GM08714 (cell line): ENCODE measurements around the gene TMEM59L.

Experiments used
- H3K4me3 ChIP-seq: fragments of 200-500 bp; sonication (Bioruptor generic); 2 replicates; pipeline ENCODE4 v1.5.1; 2014; ENCODE audit warnings: mild to moderate bottlenecking, low read length, inconsistent platforms
- ZNF274 ChIP-seq: IDR thresholded peaks from 2 replicates; pipeline ENCODE4 v1.6.1; 2012; ENCODE audit warnings: mild to moderate bottlenecking, low read depth, low read length

TMEM59L gene

DNA sequence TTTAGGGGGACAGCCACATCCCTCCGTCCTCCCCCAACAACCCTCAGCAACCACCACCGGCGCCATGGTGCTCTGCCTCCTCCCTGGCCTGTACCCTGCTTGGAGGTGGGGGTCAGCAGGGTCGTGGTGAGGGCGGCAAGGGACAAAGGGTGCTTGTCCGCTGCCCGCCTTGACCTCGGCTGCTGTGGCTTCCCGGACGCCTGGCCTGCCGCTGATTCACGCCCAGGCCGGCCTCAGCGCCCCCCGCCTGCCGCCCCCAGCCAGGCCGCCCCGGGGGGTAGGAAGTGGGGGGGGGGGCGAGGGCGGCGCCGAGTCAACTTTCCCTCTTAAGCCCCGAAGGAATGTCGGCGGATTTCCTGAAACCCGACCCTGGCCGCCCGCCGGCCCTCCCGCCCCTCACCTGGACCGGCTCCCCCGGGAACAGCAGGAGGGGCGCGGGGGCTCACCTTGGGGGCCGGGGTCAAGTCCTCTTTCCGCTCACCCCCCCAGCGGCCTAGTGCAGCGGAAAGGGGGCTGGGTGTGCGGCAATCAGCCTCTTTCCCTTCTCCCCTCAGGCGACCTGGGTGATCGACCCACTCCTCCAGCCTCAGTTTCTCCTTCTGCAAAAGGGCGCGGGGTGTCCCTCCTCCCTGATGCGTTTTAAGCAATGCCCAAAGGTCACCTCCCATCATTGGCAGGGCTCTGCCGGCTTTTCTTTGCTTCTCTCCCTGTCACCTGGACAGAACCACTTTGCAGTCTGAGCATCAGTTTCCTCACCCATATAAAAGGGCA lies 1.9 kb upstream of the TMEM59L start:
- TF ChIP-seq ZNF274: no peak
- no peak overlapping the region for H3K4me3 ChIP-seq

DNA sequence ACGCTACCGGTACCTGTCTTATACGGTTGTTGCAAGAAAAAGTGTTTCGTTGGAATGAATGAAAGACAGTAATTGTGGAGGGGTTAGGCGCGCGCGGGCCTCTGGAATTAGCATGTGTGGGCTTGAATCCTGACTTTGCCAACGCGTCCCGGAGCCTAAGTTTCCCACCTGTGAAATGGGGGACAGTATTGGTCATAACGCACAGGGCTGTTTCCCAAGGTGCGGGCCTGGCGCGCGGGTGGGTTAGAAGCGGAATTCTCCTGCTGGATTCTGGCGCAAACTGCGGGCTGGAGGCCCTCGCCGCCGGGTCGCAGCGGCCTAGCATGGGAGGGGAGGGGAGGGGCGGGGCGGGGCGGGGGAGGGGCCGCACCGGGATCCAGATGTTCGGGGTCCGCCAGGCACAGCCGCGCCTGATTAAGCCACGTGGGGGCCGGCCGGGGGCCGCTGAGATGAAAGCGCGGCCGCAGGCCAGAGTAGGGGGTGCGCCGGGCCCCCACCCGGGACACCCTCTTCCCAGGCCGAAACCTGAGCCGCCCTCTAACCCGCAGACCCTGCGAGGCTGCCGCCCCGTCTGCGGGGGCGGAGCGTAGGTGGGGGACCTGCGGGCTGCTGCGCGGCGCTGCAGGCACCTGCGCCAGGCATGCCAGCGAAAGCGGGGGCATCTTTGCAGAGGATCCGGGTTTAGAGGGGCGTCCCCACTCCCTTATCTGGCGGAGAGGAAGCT lies 1.2 kb upstream of the TMEM59L start:
- no peak for TF ChIP-seq ZNF274

DNA sequence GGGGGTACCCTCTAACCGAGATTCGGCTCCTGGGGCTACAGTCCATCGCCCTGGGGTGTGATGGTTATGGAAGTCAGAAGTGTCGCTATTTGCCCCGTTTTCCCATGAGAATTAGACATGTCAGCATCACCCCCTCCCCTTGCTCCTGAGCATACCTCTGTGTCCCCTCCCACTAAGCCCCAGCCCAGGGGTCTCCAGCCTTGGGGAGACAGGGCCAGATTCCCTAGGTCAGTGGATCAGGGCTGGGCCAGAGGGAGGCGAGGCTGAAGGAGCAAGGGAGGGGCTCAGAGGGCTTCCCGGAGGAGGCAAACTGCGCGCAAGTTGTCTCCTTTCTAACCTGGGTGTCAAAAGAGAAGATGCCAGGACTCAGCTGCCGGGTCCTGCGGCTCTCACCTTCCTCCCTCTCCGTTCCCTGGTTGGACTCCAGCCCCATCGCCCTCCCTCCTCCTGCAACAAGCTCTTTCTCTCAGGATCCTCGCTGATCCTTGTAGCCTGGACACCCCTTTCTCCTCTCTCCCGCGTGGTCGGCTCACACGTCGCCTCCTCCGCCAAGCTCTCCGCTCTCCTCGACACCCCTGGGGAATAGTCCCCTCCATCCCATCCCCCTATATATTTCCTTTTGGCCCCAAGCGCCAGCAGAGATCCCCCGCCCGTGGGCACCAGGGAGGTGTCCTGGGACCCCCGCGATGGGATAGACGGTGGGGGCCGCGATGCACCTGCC lies 459 bp upstream of the TMEM59L start:
- no peak overlapping the region for H3K4me3 ChIP-seq
- no peak for TF ChIP-seq ZNF274

More for the DNA sequence above, 1.2 kb upstream of the TMEM59L start:
- H3K4me3 ChIP-seq: no peak overlapping the region

DNA sequence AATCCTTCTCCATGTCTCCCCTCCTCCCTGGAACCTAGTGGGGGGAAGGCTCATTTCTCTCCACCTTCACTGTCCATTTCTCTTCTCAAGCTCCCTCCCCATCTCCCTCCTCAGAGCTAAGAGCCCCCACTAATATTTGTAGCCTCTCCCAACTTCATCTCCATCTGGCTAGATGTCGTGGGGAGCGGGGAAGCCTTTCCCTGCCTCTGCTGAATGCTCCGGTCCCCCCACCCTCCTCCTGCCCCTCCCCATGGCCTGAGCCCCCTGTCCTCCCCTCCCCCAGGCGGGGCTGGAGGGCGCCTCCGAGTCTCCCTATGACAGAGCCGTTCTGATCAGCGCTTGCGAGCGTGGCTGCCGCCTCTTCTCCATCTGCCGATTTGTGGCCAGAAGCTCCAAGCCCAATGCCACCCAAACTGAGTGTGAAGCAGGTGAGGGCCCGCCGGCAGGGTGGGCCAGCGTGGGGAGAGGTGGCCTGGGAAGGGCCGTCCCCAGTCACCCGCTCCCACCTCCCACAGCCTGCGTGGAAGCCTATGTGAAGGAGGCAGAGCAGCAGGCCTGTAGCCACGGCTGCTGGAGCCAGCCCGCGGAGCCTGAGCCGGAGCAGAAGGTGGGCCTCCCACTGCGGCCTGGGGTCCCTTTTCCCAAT lies 1.0 kb downstream of the TMEM59L start:
- no peak overlapping the region for H3K4me3 ChIP-seq

DNA sequence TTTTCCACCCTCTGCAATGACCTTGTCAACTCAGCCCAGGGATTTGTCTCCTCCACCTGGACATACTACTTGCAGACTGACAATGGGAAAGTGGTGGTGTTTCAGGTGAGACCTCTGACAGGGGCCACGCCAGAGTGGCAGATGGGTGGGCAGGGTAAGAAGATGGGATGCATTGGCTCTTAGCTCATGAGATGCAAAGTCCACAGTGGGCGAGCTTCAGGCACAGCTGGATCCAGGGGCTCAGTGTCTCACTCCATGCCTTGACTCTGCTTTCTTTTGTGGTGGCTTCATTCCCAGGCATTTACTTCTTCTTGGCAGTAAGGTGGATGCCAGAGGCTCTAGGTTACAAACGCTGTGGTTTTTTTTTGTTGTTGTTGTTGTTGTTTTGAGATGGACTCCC lies 3.4 kb downstream of the TMEM59L start:
- H3K4me3 ChIP-seq: no peak overlapping the region
- no peak for TF ChIP-seq ZNF274

More for the DNA sequence above, 1.0 kb downstream of the TMEM59L start:
- no peak for TF ChIP-seq ZNF274

DNA sequence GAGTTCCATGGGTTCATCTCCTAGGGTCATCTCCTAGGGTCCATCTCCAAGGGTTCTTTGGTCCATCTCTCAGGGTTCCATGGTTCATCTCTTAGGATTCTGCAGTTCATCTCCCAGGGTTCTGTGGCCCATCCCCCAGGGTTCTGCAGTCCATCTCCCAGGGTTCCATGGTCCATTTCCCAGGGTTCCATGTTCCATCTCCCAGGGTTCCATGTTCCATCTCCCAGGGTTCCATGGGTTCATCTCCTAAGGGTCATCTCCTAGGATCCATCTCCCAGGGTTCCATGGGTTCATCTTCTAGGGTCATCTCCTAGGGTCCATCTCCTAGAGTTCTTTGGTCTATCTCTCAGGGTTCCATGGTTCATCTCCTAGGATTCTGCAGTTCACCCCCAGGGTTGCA lies 4.9 kb downstream of the TMEM59L start:
- no peak overlapping the region for H3K4me3 ChIP-seq
- TF ChIP-seq ZNF274: no peak

DNA sequence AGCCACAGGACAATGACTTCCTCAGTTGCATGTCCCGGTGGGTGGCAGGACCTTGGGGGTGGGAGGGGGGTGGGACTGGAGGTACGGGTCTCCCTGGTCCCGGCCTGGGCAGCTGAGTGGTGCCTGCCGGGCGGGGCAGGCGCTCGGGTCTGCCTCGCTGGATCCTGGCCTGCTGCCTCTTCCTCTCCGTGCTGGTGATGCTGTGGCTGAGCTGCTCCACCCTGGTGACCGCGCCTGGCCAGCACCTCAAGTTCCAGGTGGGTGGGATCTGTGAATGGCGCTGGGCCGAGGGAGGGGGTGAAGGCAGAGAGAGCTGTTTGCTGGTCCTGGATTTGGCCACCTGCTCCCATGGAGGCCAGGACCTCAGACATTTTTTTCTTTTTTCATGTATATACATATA lies 5.6 kb downstream of the TMEM59L start:
- TF ChIP-seq ZNF274: no peak
- H3K4me3 ChIP-seq: no peak overlapping the region

DNA sequence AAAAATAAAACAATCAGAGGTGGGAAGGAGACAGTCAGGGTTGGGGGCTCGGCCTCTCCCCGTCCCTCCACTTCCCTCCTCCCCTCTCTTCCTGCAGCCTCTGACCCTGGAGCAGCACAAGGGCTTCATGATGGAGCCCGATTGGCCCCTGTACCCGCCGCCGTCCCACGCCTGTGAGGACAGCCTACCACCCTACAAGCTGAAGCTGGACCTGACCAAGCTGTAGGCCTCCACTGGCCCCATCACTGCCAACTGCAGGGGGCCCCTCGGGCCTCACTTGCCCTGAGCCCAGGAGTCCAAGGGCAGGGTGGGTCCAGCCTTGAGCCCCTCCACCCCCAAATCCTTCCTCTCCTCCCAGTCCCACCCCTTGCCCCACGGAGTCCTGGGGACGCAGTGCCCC lies 7.6 kb downstream of the TMEM59L start:
- no peak for TF ChIP-seq ZNF274
- H3K4me3 ChIP-seq: no peak overlapping the region

DNA sequence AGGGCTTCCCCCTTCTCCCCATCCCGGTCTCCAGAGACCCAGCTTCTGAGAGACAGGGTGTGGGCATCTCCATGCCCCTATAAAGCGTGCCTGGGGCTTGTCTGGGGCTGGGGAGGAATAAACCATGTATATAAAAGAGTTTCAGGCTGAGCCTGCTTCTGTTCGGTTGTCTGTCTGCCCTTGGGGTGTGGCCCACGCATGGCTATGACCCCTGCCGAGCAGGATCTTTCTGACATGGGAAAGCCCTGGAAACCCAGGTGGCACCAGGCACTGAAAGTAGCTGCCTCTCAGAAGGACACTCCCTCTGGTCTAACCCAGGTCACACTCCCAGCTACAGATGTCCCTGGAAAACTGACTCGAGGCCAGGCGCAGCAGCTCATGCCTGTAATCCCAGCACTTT lies 8.2 kb downstream of the TMEM59L start:
- TF ChIP-seq ZNF274: no peak
- H3K4me3 ChIP-seq: no peak overlapping the region

DNA sequence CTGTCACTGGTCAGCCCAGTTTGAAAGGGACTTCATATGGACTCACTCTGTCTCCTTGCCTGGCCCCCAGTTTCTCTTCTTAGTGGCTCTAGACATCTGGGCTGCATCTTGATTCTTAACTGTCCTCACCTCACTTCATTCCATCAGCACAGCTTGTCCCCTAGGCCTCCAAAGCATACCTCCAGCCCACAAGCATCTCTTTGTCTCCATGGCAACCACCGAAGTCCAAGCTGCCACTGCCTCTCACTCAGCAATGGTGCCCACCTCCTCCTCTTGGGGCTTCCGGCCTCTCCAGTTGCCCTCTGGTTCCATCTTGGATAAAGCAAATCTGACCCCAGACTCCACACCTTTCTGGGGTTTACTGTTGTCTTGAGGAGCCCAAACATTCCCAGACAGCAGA lies 14.2 kb downstream of the TMEM59L start:
- TF ChIP-seq ZNF274: no peak
- H3K4me3 ChIP-seq: no peak overlapping the region

DNA sequence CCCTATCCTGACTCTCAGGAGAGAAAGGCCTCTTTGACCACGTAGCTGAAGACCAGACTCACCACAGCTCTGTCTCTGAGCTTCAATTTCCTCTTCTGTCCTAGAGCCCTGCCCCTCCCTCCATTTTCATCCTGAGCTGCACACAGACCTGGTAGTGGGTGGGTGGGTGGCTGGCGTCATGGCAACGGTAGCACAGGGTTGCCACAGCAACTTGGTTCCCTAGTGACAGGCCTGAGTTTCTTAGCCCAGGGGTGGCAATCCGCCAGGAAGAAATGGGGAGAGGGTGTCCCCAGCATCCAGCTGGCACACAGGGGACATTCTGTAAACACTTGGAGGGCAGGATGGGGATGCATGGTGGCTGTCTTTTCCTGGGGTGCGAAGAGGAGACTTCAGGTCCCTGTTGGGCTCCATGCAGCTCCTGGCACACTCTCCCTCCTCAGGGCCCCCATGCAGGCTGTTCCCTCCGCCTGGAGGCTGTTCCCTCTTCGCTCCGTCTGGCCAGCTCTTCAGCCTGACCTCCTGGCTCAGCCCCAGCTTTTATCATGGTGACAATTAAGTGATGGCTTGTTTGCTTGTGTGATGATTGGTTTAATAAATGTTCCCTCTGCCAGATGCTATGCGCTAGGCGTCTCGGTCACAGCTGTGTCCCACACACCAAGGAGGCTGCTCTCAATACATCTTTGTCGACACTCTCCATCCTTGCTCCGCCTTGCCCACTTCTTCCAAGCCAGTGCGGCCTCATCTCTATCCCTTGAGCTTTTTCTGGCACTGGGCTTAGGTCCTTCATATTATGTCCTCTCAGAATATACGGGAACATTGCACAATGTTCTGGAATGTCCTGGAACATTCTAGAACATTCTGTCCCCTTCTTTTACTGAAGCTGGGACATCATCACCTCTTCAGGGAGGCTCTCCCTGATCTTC lies 16.8 kb downstream of the TMEM59L start:
- TF ChIP-seq ZNF274: no peak
- H3K4me3 ChIP-seq: no peak overlapping the region

DNA sequence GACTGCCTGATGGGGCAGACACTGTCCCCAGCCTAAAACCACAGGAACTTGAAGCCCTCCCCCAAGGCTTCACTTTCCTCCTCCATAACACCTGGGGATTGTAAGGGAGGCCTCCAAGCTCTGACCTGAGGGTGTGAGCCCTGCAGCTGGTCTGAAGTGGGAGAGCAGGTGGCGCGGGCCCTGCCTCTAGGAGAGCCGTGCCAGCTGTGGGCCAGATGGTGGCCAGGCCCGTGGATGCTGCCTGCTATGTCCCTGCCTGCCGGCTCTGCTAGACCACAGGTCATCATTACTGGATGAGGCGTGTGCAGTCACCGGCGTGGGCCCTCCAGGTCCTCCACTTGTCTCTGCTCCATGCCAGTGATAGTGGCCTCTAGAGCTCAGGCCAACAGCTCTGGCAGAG lies 20.7 kb downstream of the TMEM59L start:
- no peak overlapping the region for H3K4me3 ChIP-seq
- TF ChIP-seq ZNF274: no peak

DNA sequence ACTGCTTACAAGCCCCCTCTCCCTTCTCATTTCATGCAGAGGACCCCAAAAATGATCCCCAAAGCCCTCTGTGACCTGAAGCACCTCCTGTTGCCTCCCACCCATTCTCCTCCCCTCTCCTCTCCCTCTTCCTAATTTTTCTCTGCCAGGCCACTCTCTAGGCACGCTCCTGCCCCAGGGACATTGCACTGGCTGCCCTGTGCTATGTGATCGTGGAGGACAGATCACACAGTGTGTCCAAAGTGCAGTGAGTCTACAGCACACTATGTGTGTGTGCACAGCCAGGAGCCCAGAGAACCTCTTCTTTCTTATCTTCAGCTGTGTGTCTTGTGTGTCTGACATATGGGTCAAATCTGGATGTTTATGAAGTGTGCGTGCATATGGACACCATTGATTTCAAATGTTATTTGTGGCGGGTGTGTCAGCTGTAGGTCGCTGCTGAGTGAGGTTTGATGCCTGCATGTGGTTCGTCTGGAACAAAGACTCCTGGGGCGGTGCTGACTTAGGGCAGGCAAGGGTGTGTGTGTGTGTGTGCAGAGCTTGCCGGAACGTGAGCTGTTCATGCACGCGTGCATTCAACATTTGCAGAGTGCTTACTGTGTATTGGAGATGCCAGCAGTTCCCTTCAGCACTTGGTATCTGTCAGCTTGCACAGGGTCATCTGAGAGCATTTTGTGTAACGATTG lies 22.1 kb downstream of the TMEM59L start:
- H3K4me3 ChIP-seq: no peak overlapping the region
- no peak for TF ChIP-seq ZNF274

DNA sequence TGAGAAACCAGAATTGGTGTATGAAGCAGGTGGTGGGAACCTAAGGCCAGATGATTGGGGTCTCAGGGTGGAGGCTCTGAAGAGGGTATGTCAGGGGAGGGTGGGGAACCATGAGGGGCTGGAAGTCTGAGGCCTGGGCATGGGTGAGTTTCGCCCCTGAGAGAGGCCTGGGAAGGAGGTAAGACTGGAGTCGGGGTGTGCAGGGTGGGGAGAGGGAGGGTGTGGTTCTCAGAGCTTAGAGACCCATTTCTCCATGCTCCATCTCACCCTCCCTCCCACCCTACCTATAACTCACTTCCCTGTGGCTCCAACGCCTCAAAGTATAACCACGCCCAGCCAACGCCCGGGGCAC lies 23.1 kb downstream of the TMEM59L start:
- H3K4me3 ChIP-seq: no peak overlapping the region
- no peak for TF ChIP-seq ZNF274
